Stomach (tissue), 4 donors: Measurements from ENCODE around the gene MOB3B.

Experiments used
- CTCF ChIP-seq, 7 experiments: fragments of 450-650 bp in 4 of 7; fragments of 200-600 bp in 3 of 7; sonication (generic) in 3 of 7; IDR thresholded peaks; one replicate each; pipeline ENCODE4 v1.5.1; 2016 to 2019; ENCODE audit warnings: antibody characterized with exemption in 7 of 7, control low read depth in 2 of 7, mild to moderate bottlenecking in 1 of 7
- POLR2A ChIP-seq, 4 donors: fragments of 450-650 bp; IDR thresholded peaks; one replicate each; pipeline ENCODE4 v1.6.1; 2016; ENCODE audit warnings: antibody characterized with exemption in 4 of 4, control low read depth in 2 of 4, mild to moderate bottlenecking in 1 of 4, moderate library complexity in 1 of 4

- no peak for TF ChIP-seq POLR2A (IDR thresholded peaks at IDR 0.05)
- TF ChIP-seq CTCF (IDR thresholded peaks at IDR 0.05): no peak
These were observed 160.0 kb downstream of the MOB3B start for GRCh38 chr9:27369591-27369990.
